ENCODE results near the gene GCNT2.

DNA sequence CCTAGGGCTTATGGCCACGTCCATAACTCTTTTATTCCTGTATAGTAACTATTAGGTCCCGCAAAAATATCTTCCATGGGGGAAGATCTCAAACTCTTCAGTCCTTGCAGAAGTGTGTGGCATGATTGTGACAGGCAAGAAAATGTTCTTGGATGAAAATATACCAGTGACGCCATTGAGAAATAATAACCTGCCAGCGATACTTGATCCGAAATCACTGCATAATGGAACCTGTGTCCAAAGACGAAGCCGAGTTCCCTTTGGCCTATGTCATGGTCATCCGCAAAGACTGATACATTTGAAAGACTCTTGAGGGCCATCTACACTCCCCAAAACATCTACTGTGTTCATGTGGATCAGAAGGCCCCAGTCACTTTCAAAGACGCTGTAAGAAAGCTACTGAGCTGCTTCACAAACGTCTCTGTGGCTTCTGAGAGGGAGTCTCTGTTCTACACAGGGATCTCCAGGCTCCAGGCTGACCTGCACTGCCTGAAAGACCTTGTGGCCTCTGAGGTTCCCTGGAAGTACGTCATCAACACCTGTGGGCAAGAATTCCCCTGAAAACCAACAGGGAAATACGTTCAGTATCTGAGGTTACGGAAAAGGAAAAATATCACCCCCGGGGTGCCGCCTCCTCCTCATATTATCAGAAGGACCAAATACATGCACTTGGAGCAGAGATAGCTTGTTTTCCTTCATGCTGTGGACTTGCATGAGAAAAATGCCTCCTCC, 6.9 kb upstream of the GCNT2 start:
- no peak for TF ChIP-seq POLR2A (IDR thresholded peaks at IDR 0.05; ENCODE audit: low read depth)
- TF ChIP-seq, protein P1, sequence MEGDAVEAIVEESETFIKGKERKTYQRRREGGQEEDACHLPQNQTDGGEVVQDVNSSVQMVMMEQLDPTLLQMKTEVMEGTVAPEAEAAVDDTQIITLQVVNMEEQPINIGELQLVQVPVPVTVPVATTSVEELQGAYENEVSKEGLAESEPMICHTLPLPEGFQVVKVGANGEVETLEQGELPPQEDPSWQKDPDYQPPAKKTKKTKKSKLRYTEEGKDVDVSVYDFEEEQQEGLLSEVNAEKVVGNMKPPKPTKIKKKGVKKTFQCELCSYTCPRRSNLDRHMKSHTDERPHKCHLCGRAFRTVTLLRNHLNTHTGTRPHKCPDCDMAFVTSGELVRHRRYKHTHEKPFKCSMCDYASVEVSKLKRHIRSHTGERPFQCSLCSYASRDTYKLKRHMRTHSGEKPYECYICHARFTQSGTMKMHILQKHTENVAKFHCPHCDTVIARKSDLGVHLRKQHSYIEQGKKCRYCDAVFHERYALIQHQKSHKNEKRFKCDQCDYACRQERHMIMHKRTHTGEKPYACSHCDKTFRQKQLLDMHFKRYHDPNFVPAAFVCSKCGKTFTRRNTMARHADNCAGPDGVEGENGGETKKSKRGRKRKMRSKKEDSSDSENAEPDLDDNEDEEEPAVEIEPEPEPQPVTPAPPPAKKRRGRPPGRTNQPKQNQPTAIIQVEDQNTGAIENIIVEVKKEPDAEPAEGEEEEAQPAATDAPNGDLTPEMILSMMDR (IDR thresholded peaks at IDR 0.05) = no peak
- no peak for TF ChIP-seq POLR2AphosphoS5 (IDR thresholded peaks at IDR 0.05)
- TF ChIP-seq EP300 (IDR thresholded peaks at IDR 0.05) = no peak
